GM12874 (cell line): ENCODE data around the gene VEGFB.

Experiments used
- TF ChIP-seq, protein P1 (sequence below): IDR thresholded peaks from 2 replicates; pipeline ENCODE4 v1.5.1; 2011; ENCODE audit warnings: low read depth, mild to moderate bottlenecking, control low read depth, low read length, moderate library complexity; ENCODE audit not compliant: insufficient read depth

Gene VEGFB

DNA sequence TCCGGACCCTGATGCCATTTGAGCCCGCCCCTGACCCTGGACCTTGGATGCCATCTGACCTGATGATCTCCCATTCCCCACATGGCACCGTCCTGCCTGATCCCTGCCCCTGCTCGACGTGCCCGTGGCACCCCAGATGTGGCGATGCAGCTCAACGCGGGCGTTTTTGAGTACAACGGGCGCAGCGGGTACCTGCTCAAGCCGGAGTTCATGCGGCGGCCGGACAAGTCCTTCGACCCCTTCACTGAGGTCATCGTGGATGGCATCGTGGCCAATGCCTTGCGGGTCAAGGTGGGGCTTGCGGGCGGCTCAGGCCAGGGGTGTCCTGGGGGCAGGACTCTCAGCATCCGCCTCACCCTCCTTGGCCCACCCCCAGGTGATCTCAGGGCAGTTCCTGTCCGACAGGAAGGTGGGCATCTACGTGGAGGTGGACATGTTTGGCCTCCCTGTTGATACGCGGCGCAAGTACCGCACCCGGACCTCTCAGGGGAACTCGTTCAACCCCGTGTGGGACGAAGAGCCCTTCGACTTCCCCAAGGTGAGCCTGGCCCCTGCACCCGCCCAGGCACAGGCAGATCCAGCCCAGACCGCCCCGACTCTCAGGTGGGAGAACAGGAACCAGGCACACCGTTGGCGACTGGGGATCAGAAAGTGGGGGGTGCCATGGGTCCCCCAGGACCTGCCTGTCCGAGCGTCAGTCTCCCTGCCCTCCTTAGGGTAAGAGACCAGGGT is 28.1 kb downstream of the VEGFB start:
- TF ChIP-seq, protein P1, sequence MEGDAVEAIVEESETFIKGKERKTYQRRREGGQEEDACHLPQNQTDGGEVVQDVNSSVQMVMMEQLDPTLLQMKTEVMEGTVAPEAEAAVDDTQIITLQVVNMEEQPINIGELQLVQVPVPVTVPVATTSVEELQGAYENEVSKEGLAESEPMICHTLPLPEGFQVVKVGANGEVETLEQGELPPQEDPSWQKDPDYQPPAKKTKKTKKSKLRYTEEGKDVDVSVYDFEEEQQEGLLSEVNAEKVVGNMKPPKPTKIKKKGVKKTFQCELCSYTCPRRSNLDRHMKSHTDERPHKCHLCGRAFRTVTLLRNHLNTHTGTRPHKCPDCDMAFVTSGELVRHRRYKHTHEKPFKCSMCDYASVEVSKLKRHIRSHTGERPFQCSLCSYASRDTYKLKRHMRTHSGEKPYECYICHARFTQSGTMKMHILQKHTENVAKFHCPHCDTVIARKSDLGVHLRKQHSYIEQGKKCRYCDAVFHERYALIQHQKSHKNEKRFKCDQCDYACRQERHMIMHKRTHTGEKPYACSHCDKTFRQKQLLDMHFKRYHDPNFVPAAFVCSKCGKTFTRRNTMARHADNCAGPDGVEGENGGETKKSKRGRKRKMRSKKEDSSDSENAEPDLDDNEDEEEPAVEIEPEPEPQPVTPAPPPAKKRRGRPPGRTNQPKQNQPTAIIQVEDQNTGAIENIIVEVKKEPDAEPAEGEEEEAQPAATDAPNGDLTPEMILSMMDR = no peak

DNA sequence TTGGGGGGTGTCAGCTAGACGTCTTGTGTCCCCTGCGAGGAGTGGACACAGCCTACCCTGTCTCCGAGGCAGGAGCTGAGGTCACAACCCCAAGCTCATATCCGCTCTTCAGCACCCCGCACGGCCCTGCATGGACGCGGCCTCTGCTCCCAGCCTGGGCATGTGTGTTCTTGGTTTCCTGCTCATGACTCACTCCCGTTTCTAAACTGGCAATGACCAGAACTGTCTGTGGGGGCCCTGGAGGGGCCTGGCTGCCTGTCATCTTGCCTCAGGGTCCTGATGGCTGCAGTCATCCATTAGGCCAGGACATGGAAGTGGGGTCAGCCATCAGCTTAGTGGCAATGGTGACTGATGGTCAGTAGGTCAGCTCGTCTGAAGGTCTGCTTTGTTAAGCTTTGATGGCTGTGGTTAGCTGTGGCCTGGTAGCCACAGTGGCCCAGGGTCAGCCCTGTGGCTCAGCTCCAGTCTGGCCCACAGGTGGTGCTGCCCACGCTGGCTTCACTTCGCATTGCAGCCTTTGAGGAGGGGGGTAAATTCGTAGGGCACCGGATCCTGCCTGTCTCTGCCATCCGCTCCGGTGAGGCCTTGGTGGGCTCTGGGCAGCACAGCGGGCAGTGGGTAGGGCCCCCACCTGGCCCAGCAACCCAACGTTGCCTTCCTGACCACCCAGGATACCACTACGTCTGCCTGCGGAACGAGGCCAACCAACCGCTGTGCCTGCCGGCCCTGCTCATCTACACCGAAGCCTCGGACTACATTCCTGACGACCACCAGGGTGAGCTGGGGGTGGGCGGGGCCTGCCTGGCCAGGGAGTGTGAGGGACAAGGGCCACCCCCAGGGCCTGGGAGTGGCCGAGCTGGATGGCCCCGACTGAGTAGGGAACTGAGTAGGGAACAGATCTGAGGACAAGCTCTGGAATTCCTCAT is 28.9 kb downstream of the VEGFB start:
- TF ChIP-seq, protein P1 = no peak

DNA sequence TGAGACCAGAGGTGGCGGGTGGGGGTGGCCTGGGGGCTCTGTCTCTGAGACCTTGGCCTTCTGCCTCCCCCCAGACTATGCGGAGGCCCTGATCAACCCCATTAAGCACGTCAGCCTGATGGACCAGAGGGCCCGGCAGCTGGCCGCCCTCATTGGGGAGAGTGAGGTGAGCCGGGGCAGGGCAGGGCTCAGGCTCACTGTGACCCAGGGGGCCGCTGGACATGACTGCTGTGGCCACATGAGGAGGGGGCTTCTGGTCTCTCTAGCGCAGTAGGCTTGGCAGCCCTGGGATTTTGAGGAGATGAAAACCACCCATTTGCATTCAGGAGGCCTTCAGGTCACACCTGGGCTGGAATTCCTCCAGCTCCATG is 29.5 kb downstream of the VEGFB start:
- TF ChIP-seq, protein P1 = no peak

DNA sequence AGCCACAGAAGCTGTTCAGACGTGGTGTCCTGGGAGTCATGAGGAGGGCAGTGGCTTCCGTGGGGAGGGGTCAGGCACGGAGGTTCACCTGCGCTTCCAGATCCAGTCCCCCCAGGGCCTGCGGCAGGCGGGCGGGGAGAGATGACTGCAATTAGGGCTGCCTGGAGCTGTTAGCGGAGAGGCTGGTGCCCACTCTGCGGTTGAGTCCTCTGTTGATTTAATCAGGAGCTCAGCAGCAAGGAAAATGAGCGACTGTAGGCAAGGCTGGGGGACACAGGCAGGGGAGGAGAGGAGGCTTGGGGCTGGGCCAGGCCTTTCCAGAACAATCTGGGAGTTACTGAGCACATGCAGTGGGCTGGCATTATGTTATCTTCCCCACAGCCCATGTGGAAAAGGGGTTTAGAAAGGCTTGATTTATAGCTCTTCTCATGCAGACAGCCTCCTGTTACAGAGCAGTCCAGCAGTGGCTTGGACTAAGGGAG is 30.0 kb downstream of the VEGFB start:
- TF ChIP-seq, protein P1 = no peak

DNA sequence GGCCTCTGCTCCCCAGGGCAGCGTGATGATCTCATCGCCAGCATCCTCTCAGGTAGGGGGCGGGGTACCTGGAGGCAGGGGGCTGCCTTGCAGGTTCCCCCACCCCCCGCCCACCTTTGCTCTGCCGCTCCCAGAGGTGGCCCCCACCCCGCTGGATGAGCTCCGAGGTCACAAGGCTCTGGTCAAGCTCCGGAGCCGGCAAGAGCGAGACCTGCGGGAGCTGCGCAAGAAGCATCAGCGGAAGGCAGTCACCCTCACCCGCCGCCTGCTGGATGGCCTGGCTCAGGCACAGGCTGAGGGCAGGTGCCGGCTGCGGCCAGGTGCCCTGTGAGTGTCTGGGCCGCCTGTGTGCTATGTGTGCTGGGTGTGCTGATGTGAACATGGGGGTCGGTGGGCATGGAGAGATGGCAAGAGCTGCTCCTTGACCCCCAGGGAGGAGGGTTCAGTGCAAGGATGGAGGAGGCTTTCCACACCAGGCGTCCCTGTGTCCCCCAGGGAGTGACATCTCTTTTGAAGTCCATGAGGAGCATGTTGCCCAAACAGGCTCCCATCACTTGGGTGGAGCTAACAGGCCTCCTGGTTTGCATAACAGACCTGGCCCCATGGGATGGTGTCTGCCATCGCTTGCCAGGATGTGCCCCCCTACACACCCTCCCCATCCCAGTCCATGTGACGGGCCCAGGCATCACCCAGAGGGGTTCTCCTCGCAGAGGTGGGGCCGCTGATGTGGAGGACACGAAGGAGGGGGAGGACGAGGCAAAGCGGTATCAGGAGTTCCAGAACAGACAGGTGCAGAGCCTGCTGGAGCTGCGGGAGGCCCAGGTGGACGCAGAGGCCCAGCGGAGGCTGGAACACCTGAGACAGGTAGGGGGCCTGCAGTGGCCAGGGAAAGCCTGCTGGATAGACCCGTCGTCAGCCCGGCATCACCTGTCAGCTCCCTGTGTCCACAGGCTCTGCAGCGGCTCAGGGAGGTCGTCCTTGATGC is 31.1 kb downstream of the VEGFB start:
- TF ChIP-seq, protein P1 = no peak

DNA sequence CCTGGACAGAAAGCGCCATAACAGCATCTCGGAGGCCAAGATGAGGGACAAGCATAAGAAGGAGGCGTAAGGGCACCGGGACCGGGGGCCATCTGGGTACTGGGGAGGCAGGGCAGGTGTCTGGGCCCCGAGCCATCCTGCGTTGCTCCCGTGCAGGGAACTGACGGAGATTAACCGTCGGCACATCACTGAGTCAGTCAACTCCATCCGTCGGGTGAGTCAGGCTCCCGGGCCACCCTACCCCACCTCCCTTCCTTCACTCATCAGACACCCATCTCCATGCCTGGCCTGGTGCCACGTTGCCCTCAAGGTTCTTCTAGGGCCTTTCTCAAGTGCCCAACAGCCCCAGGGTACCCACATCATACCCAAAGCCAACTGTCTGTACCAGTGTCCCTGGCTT is 32.0 kb downstream of the VEGFB start:
- TF ChIP-seq, protein P1 = no peak
